ENCODE measurements around the gene MDP1.

The MDP1 gene

DNA sequence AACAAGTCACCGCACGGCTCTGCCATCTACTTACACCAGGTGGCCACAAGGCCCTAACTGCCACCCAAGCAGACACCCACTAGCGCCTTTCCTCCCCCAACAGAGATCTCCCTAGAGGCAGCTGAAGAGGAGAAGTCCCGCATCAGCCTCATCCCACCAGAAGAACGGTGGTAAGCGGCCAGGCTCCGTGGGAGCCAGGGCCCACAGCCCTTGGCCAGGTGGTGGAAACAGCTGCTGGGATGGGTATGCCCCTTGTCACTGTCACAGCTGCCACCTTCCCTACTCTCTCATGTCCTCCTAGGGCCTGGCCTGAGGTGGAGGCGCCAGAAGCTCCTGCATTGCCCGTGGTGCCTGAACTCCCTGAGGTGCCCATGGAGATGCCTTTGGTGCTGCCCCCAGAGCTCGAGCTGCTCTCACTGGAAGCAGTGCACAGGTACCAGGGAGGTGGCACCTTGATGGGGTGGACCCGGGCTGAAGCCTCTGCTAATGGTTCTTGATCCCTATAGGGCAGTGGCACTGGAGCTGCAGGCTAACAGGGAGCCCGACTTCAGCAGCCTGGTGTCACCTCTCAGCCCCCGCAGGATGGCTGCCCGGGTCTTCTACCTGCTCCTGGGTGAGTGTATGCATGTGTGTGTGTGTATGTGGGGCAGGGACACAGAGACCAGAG lies 36.4 kb downstream of the MDP1 start:
- no peak for DNase-seq

DNA sequence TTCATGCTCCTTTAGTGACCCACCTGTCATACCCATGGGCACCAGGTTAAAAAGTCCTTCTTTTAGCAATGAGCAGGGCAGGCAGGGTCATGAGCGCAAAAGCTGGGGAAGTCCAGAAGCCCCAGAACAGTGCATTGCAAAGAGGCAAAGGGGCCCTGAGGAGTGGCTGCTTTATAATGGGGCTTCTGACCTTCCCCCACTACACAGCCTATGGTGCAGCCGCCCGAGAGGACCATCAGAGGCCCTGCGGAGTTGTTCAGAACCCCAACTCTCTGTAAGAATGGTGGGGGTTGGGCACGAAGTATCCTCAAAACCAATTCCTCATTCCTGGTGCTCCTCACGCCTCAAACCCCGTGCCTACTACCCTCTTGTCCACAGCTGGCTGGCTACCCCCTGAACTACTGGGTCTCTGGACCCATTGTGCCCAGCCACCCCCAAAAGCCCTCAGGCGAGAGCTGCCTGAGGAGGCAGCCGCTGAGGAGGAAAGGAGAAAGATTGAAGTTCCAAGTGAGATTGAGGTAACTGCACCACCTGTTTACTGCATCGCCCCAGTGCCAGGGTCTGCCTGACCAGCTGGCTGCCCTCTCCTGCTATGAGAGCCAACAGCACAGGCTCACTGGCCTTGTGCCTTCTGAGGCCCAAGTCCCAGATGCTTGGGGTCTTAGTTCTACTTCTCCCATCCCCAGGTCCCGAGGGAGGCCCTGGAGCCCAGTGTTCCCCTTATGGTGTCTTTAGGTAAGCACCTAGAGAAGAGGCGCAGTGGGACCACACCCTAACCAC lies 37.3 kb downstream of the MDP1 start:
- DNase-seq, result no peak

DNA sequence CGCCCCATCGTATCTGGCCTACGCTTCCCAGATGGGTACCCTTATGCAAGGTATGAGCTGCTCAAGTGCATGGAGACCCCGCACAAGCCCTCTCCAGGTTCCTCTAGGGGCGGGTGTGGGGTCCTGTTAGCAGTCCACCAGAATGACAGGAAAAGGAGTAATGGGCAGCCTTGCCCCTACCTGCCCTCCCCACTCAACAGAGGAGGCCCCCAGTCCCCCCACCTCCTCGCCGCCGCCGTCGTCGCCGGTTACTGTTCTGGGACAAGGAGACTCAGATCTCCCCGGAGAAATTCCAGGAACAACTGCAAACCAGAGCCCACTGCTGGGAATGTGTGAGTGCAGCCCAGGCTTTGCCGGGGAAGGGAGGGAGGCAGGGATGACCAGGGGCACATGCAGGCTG lies 38.0 kb downstream of the MDP1 start:
- no peak for DNase-seq

DNA sequence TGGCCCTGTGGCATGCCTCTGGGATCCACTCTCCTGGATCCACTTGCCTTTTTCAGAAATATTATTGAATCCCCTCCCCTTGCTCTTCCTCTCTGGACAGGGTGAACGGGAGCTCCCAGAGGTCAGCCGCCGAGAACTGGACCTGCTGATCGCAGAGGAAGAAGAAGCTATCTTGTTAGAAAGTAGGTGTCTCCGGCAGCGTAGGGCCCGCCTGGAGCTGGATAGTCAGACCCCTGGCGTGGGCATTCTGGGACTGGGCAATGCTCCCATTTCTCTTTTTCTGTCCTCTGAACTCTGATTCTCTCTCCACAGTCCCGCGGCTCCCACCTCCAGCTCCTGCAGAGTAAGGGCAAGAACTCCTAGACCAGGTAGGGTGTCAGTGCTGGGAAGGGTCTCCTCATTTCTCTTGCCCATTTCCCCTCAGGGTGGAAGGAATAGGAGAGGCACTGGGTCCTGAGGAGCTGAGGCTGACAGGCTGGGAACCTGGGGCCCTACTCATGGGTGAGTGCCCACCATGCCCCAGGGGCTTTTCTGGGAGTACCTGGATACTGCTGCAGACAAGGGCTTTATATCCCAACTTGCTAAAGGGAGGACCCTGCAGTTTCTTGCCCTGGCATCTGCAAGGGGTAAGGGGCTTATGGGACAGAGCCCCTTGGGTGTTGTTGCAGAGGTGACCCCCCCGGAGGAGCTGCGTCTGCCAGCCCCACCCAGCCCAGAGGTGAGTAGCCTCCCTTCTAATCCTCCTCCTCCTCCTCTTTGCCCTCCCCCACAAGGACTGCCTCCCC lies 38.6 kb downstream of the MDP1 start:
- no peak for DNase-seq

DNA sequence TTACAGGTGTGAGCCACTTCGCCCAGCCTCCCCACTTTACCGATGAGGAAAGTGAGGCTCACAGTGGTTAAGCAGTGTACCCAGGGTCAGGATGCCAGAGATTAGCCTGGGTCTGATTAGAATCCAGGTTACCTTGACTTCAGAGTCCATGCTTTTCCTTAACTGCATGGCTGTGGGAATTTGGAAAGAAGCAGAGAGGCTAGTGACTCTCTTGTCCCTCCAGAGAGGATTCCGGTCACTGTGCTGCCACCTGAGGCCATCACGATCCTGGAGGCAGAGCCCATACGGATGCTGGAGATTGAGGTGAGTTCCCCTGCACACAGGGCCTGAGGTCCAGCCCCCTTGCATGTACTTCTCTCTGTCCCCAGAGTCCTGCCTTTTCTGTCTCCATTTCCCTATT lies 39.3 kb downstream of the MDP1 start:
- DNase-seq, result no peak

DNA sequence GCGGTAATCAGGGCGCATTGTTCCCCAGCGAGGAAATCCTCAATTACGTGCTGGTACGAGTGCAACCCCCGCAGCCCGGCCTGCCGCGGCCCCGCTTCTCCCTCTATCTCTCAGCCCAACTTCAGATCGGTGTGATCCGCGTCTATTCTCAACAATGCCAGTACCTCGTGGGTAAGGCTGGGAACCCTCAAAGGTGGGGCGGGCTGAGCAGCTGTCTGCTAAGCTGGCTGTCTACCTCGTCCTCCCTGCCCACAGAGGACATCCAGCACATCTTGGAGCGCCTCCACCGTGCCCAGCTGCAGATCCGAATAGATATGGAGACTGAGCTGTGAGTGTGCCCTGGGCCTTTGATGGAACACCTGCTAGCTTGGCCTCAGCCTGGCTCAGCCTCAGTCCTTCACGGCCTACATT lies 43.0 kb downstream of the MDP1 start:
- no peak for DNase-seq

DNA sequence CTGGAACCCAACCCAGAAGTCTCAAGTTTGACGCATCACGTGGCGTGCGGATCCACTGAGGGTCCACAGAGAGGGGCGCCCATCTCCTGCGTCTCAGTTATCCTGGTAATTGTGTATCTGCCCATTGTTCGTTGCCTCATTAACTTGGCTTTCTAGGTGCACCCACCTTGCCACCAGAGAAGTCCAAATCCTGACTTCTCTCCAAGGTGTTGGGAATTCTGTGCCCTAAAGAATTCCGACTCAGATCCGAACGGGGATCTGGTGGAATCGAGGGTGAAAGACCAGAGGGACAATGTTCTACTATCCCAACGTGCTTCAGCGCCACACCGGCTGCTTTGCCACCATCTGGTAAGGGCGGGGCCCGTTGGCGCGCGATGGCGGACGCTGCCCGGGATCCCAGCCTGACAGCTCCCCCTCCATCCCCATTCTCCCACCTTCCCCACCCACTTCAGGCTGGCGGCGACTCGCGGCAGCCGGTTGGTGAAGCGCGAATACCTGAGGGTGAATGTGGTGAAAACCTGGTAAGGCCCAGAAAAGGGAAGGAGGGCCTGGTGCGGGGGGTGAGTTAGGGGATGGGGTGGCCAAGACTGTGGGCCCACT lies 43.5 kb downstream of the MDP1 start:
- DNase-seq, result no peak

DNA sequence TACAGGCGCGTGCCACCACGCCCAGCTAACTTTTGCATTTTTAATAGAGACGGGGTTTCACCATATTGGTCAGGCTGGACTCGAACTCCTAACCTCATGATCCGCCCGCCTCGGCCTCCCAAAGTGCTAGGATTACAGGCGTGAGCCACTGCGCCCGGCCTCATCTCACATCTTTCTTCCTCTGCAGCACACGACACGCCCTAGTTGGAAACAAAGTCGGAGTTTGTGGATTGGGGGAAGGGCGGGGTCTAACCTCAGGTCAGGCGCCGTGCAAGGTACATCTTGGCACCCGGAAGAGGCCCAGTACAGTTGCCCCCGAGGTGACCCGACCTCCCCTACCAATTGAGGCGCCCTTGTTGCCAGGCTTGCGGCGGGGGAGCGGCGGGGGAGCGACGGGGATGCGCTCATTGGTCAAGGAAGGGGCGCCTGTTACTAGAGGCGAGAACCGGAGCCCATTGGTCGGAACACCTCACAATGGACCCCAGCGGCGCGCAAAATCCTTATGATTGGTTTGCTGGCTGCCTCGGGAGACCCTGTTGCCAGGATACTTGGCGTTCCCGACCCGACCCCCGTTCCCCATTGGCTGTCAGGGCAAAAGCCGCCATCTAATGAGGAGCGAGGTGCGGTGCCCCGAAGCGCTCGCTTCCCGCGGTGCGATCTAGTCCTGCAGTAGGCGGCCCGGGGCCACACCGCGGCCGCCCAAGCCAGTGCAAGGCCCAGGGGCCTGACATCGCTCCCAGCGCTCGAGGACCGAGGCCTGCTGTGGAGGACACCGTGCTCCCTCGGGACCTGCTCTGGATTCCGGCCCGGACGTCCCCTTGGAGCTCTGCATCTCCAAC lies 44.2 kb downstream of the MDP1 start, which contains the start of gene REC8:
Gene REC8, plus strand, starts transcription at position 659 of the 839 bp plus-strand sequence. CDS start 473 bp downstream, outside the sequence.
- DNase-seq, result peak; percentile 85 to 92

DNA sequence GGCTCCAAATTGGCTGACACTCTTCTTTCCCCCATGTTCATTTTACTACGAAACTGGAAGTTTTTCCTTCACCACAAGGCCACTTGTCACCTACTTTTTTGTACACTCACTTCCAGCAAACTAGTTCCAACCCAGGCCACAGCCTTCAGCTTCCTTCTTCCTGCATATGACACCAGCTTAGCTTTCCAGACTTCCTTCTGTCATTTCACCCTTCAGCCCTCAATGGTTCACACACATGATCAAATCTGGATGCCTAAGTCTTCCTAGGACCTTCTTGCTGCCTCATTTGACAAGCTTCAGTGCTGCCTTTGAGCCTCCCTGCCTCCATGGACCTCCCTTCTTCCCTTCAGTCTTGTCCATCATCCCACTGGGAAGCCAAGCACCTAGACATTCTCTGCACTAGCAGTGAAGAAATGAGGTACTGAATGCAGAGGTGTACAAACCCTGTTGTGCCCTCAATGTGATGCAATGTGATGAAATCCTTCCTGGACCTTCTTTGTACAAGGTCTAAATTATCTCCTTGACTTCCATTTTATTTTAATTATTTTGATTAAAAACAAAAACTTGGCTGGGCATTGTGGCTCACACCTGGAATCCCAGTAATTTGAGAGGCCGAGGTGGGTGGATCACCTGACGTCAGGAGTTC lies 48.3 kb downstream of the MDP1 start:
- DNase-seq, result no peak

DNA sequence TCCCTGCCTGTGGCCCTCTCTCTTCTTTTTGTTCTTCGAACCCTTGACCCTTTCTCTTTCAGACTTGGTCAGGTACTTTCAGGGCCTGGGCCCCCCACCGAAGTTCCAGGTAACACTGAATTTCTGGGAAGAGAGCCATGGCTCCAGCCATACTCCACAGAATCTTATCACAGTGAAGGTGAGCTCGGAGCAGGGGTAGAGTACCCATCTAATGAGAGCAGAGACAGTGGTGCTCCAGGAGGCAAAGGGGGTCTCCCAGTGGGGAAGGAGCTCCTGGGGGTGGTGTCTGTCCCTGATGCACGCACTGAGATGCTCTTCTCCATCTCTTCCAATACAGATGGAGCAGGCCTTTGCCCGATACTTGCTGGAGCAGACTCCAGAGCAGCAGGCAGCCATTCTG lies 50.1 kb downstream of the MDP1 start:
- no peak for DNase-seq

DNA sequence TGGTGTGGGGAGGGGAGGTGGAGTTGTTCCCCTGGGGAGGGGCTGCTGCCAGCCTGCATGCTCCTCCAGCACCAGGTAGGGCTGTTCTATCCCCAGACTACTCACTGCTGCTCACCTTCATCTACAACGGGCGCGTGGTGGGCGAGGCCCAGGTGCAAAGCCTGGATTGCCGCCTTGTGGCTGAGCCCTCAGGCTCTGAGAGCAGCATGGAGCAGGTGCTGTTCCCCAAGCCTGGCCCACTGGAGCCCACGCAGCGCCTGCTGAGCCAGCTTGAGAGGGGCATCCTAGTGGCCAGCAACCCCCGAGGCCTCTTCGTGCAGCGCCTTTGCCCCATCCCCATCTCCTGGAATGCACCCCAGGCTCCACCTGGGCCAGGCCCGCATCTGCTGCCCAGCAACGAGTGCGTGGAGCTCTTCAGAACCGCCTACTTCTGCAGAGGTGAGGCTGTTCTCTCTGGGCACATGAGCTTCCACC lies 51.3 kb downstream of the MDP1 start:
- no peak for DNase-seq
